Cerebellar nuclear complex (tissue), 1 donor: ENCODE data around the gene SLC44A5.
"Not testable (repeated sequence)": the region's sequence is repeated elsewhere in the genome, so short reads cannot be mapped to it uniquely, and the experiment has no call there.

Experiments
- DNase-seq, 2 experiments: peaks; one replicate each; lab custom pipeline; 2025; lab: John Stamatoyannopoulos, UW

SLC44A5 gene

GRCh38 chr1:75366595-75366994 is 244.3 kb downstream of the SLC44A5 start:
- no peak for DNase-seq

- no peak for DNase-seq
Observed at GRCh38 chr1:75361260-75361659, 249.7 kb downstream of the SLC44A5 start.

DNA sequence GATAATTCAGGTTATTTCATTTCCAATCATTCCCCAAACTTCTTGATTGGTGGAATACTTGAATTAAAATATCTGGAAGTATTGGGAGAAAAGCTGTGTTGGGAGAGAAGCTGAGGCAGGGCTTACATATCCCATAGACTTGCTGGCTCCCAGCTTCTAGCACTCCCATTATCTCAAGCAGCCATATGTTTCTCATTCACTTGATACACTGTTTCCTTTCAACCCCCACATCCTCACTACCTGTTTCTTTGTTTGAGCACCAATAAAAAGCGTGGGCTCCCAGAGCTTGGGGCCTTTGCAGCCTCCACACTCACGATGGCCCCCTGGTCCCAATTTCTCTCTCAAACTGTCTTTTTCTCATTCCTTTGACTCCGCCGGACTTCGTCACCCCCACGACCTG is 256.6 kb downstream of the SLC44A5 start:
- not testable (repeated sequence) for DNase-seq

DNA sequence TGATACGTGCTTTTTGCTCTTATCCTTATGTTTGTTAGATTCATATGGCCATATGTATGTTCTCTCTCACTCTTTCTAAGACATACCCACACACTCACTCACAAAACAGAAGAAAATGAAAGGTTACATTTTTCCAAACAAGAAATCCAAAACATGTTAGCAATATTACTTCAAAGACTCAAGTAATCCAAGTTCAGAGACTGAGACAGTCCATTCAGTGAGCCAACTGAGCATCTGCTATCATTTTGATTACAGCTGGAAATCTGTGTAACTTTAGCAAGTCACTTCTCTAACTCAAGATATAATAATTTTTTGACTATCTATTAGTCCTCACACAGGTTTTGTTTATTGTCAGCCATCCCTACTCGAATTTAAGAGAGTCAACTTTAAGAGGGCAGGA is 257.9 kb downstream of the SLC44A5 start:
- no peak for DNase-seq

- DNase-seq: no peak
Observed at GRCh38 chr1:75345538-75346292, 265.2 kb downstream of the SLC44A5 start.

GRCh38 chr1:75342786-75343185 is 268.1 kb downstream of the SLC44A5 start:
- no peak for DNase-seq

DNA sequence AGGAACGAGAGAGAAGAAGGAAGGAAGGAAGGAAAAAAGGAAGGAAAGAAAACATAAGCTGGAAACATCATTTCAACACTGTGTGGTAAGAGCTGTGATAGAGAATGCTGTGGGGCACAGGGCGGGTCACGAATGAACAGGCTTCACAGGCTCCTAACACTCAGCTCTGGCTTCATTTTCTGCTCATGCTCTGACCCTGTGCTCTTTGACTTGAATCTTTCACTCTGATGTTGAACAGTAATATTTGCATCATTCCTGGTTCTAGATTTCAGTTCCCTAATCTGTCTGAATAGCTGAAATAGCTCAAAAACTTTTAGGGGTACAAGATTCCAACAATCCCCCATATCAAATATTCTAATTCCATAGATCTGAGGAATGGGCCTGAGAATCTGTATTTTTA is 269.4 kb downstream of the SLC44A5 start:
- DNase-seq: no peak

DNA sequence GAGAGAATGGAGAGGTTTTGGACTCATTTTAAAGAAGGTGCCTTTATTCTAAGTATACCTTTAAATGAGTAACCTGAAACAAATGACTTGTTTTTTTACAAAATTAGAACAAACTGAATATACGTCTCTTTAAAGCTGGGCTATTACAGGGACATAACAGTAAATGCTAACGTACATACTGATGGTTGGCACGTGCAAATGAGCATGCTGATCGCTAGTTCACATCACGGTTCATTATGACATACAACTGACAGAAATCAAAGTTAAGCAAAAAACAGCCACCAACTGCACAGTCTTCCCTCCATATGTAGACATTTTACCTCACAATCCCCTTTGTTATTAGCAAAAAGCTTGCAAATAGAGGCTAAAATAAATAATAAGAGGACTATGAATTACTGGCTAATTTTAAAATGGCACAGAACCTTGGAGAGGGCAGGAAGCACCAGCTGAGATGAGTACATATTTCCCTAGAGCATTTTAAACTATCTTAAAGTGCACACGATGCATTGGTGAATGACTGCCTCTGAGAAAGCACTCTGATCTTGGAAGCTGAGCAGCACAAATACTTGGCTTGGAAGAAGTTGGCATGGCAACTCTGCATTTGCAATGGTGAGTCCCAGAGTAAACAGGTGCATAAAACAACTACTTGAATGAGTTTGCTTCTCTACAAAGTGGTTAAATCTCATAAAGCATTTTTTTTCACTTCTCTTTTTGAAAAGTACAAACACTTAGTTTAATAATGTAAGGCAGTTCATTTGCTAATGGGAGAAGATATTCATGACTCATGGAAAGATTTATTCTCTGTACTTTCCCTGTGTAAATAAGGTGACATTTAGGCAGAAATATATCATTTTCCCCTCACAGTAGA is 272.1 kb downstream of the SLC44A5 start:
- no peak for DNase-seq

- no peak for DNase-seq
Observed at GRCh38 chr1:75334876-75335389, 276.0 kb downstream of the SLC44A5 start.

DNA sequence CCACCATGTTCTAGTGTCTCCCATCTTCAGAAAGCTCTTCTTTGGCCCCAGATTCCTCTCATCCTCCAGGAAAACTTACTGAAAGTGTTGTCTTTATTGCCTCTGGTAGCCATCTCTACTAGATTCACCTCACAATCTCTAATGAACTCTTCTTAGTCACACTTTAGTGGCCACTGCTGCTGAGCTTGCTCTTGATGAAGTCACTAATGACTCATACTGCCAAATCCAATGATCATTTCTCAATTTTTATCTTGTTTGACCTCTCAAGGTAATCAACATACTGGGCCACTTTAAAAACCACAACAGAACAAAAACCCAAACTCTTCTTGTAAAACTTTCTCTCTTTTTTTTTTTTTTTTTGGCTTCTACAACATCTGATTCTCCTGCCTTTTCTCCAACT is 280.3 kb downstream of the SLC44A5 start:
- DNase-seq: no peak

GRCh38 chr1:75328691-75329090 is 282.2 kb downstream of the SLC44A5 start:
- no peak for DNase-seq

GRCh38 chr1:75327395-75327794 is 283.5 kb downstream of the SLC44A5 start:
- DNase-seq: no peak

- DNase-seq: no peak
Observed at GRCh38 chr1:75317976-75318375, 292.9 kb downstream of the SLC44A5 start.

GRCh38 chr1:75316230-75316629 is 294.7 kb downstream of the SLC44A5 start:
- no peak for DNase-seq

GRCh38 chr1:75312620-75313019 is 298.3 kb downstream of the SLC44A5 start:
- no peak for DNase-seq

DNA sequence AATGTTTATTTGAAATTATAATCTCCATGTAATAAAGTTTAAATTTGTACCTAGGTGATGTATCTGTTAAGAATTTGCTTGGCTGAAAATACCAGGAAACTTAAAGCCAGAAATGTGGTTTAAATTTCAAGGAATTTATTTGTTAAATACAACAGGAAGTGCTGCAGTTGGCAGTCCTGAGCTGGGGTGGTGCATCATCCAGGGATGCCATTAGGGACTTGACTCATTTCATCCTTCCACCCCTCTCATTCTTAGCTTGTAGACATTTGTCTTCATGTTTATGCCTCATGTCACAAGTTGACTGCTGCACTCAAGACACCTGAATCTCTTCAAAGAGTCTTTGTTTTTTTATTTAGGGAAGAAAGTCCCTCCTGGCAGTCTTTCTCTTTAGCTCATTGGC is 300.8 kb downstream of the SLC44A5 start:
- no peak for DNase-seq

- DNase-seq: no peak
Observed at GRCh38 chr1:75308365-75308764, 302.5 kb downstream of the SLC44A5 start.

DNA sequence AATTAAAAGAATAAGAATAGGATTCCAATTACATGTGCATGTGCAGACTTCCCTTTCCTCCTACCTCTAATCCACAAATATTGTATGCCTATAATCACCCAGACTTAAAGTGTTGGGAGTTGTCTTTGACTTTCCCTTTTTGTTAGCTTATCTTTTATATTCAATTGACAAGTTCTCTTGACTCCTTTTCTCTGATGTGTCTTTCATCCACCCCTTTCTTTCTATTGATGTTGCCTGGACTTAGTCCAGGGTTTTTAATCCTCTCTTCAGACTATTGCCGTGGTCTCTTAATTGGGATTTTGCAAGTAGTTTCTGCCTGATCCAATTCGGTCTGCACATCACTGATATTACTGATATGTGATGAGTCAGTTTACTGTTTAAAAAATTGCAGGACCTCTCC is 305.9 kb downstream of the SLC44A5 start:
- DNase-seq: no peak

DNA sequence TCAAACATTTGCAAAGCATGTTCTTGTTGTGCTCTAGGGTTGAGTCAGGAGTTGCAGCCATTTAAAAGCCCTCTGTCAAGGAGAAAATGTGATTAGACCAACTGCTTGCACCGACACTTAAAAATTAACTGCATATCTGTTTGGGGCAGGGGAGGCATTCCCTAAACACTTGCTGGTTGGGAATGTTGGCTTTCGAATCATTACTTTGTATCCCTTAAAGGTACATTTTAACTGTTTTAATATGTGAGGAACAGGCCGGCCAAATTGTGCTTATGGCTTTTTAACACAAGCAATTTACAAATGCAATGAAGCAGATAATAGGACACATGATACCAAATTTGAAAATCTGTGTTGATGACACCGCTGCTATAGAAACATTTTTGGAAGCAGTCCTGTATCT is 317.6 kb downstream of the SLC44A5 start:
- DNase-seq: no peak

GRCh38 chr1:75292013-75292412 is 318.9 kb downstream of the SLC44A5 start:
- no peak for DNase-seq

GRCh38 chr1:75276385-75276784 is 334.5 kb downstream of the SLC44A5 start:
- DNase-seq: no peak

- DNase-seq: no peak
Observed at GRCh38 chr1:75275631-75276030, 335.3 kb downstream of the SLC44A5 start.

DNA sequence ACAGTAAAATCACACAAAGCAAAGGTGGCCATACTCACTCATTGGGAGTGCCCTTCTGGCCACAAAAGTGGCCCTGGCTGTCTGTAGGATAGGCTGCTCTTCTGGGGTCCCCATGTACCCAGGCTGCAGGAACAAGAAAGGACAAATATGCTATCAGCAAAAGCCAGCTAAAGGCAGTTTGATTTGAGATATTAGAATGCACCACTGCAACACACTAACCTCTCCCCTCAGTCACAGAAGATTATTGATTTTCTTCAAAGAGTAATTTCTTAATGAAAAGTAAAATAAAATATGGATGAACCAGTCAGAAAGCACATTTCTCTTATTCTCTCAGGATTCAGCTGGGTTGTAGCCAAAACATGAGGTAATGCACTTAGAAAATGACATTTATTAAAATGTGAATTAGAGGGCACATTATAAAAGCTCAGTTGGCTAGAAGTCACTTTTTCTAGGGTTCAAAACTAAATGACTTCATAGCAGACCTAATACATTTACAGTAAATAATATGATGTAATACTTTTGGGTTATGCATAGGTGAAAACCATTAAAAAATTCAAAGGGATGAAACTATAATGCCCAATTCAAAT is 335.9 kb downstream of the SLC44A5 start:
- DNase-seq: no peak
